ENCODE measurements around the gene NIM1K.
"Not testable (repeated sequence)": the region's sequence is repeated elsewhere in the genome, so short reads cannot be mapped to it uniquely, and the experiment has no call there.

NIM1K gene

GRCh38 chr5:43230707-43231106 lies 38.7 kb downstream of the NIM1K start:
- DNase-seq (ENCODE audit: low read depth): no peak

- DNase-seq (ENCODE audit: low read depth): no peak
Observed at GRCh38 chr5:43231977-43232376, 40.0 kb downstream of the NIM1K start.

- no peak for DNase-seq (ENCODE audit: low read depth)
Observed at GRCh38 chr5:43232943-43233833, 41.2 kb downstream of the NIM1K start.

GRCh38 chr5:43233946-43234345 lies 41.9 kb downstream of the NIM1K start:
- DNase-seq (ENCODE audit: low read depth): no peak

GRCh38 chr5:43236653-43237355 lies 44.8 kb downstream of the NIM1K start:
- DNase-seq (ENCODE audit: low read depth): no peak

- DNase-seq (ENCODE audit: low read depth): no peak
Observed at GRCh38 chr5:43242196-43242595, 50.2 kb downstream of the NIM1K start.

GRCh38 chr5:43243270-43243669 lies 51.2 kb downstream of the NIM1K start:
- no peak for DNase-seq (ENCODE audit: low read depth)

GRCh38 chr5:43244823-43245565 lies 53.0 kb downstream of the NIM1K start:
- no peak for DNase-seq (ENCODE audit: low read depth)

- no peak for DNase-seq (ENCODE audit: low read depth)
Observed at GRCh38 chr5:43245724-43246385, 53.8 kb downstream of the NIM1K start.

- DNase-seq (ENCODE audit: low read depth): no peak
Observed at GRCh38 chr5:43251754-43252153, 59.7 kb downstream of the NIM1K start.

GRCh38 chr5:43255704-43256103 lies 63.7 kb downstream of the NIM1K start:
- no peak for DNase-seq (ENCODE audit: low read depth)

- no peak for DNase-seq (ENCODE audit: low read depth)
Observed at GRCh38 chr5:43256261-43256966, 64.4 kb downstream of the NIM1K start.

GRCh38 chr5:43258116-43258515 lies 66.1 kb downstream of the NIM1K start:
- no peak for DNase-seq (ENCODE audit: low read depth)

GRCh38 chr5:43262269-43262668 lies 70.2 kb downstream of the NIM1K start:
- not testable (repeated sequence) for DNase-seq (ENCODE audit: low read depth)

- DNase-seq (ENCODE audit: low read depth): no peak
Observed at GRCh38 chr5:43268188-43268820, 76.3 kb downstream of the NIM1K start.

- no peak for DNase-seq (ENCODE audit: low read depth)
Observed at GRCh38 chr5:43270645-43271044, 78.6 kb downstream of the NIM1K start.

- DNase-seq (ENCODE audit: low read depth): no peak
Observed at GRCh38 chr5:43273552-43273951, 81.5 kb downstream of the NIM1K start.

GRCh38 chr5:43274435-43275114 lies 82.5 kb downstream of the NIM1K start:
- DNase-seq (ENCODE audit: low read depth): no peak

GRCh38 chr5:43275391-43275790 lies 83.4 kb downstream of the NIM1K start:
- no peak for DNase-seq (ENCODE audit: low read depth)

GRCh38 chr5:43279548-43280274 lies 87.7 kb downstream of the NIM1K start:
- DNase-seq (ENCODE audit: low read depth): no peak

Measured in stimulated activated CD8-positive, alpha-beta memory T cell treated with anti-CD3 and anti-CD28 coated beads, Interleukin-15, amount 100 ng/mL, for 1 hour (primary cell).